ENCODE measurements around the gene PPP6R2.
"Not testable (repeated sequence)": the region's sequence is repeated elsewhere in the genome, so short reads cannot be mapped to it uniquely, and the experiment has no call there.

PPP6R2 gene

DNA sequence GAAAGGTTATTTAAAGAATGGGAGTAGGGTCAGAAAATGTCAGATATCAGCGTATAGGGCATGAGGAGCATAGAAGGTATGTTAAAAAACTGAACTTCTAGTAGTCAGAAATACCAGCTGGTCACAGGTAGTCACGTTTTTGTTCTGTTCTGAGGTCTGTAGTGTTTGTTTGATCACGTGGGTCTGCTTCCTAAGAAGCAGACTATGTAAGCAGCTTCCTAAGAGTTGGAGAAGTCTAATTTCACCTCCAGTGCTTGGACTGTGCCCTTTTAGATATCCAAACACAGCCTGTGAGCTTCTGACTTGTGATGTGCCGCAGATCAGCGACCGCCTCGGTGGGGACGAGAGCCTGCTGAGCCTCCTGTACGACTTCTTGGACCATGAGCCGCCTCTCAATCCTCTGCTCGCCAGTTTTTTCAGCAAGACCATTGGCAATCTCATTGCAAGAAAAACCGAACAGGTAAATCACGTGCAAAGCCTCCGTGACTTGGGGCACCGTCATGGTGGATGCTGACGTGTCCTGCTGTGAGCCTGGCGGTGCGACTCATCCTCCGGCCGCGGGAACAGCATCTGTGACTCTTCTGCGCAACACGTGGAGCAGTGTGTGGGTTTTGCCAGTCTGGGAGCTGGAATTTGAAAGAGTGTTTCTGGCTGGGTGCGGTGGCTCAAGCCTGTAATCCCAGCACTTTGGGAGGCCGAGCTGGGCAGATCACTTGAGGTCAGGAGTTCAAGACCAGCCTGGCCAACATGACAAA, 63.5 kb downstream of the PPP6R2 start:
- no peak for DNase-seq

DNA sequence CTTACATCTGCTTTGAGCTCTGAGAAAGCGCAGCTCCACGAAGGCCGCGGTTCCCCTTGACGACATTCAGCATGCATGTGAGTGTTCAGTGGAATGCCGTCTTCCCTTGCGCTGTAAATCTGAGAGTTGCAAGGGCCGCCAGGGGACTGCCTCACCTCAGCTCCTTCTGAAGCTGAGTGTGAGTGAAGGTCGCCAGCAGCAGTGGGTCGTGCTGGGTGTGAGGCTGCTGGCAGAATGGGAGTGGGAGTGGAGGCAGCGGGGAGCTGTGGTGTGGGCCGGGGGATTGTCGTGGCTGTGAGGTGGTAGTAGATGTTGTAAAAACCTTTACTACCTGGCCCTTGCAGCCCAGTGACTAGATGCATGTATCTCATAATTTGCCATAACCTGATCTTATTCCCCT, 65.2 kb downstream of the PPP6R2 start:
- no peak for DNase-seq

DNA sequence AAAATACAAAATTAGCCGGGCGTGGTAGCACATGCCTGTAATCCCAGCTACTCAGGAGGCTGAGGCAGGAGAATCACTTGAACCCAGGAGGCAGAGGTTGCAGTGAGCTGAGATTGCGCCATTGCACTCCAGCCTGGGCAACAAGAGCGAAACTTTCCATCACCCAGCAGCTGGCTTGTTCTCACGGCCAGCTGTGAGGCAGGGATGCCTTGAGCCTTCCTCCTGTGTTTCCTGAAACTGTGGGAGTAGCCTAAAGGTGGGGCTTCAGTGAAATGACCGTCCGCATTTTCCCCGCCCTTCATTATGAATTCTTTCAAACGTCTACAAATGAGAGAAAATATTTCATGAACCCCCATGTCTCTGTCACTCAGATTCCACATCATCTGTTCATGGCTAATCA, 65.8 kb downstream of the PPP6R2 start:
- not testable (repeated sequence) for DNase-seq

DNA sequence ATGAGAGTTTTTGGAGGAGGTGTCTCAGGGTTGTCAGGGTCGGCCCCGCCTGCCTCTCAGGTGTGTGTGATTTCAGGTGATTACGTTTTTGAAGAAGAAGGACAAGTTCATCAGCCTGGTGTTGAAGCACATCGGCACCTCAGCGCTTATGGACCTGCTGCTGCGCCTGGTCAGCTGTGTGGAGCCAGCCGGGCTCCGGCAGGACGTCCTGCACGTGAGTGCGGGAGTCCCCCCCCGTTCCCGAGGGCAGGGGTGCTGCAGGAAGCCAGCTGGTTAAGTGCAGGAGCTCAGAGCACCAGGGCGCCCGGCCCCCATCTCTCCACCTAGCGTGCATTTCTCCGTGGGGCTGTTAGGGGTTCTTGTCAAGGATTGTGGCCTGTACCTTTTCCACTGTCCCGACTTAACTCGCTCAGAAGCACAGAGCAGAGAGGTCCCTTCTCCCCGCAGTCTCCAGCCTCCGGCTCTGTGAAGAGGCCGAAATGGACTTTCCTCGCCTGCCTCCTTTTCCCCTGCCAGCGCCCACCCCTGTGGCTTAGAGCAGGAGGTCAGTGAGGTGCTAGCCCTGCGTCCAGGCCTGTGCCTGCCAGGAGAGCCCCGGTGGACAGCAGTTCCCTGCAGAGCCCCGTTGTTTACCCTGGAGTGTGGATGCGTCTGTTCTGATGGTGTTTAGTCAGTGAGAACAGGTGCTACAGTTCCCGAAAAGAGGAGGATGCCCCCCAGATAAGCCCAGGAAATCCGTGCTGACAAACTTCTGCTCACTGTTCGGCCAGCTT, 71.5 kb downstream of the PPP6R2 start:
- DNase-seq = no peak

DNA sequence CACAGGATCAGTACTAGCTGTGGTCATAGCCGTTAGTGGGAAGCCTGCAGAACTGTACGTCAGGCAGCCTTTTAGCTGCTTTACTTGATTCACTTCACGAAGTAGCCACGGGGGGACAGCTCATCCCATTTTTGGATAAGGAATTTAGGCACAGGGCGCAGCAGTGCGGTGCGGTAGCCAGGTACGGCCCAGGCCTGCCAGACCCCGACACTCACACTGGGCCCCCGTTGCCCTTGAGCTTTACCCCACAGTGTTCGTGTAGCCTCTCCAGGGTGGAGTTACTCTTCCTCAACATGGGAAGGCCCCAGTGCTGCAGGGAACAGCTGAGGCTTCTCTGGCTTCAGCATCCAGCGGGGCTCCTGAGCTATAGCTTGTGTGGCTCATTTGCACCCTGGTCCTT, 72.3 kb downstream of the PPP6R2 start:
- DNase-seq = no peak

DNA sequence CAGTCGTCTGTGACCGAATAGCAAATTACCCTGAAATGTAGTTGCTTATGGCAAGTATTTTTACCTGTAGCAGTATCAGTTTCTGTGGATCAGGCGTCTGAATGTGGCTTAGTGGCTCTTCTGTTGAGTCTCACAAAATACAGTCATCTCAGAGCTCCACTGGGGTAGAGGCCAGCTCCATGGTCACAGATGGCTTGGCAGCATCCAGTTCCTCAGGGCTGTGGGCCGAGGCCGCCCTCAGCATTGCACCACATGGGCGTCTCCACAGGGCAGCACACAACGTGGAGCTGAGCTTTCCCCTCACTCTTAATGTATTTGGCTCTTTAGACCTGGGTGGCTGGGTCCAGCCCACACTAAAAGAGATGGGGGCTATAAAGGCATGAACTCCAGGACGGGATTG, 73.9 kb downstream of the PPP6R2 start:
- DNase-seq = peak; percentile 16

DNA sequence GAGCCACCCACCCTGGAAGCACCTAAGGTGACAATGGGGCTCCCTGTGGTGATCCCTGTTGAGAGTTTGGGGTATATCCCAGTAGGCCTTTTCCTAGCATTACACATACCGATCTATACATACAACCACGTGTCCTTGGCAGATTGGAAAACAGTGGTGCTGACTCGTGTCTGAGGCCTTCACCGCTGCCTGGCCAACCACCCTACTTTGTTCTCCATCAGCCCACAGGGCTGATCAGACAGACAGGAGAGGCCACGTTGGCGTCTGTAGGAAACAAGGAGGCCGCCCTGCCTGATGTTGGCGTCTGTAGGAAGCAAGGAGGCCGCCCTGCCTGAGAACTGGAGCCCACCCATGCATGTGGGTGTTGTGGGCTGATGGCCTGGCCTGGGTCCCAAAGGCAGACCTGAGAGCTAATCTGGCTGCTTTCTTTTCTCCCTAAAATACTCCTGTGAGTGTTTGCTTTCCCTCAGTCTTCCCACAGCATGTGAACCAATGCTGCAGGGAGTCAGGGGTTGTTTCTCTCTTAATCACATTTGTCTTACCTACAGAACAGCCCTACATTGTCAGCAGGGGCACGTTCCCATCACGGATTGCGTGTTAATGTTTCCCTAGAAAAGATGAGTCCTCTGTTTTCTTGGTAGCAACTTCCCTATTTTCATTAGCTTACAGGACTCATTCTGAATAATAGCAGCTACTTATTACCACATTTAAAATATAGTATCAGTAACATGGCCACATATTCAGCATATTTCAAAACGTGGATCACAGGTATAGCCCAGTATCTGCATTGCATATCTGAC, 74.5 kb downstream of the PPP6R2 start:
- DNase-seq = no peak

DNA sequence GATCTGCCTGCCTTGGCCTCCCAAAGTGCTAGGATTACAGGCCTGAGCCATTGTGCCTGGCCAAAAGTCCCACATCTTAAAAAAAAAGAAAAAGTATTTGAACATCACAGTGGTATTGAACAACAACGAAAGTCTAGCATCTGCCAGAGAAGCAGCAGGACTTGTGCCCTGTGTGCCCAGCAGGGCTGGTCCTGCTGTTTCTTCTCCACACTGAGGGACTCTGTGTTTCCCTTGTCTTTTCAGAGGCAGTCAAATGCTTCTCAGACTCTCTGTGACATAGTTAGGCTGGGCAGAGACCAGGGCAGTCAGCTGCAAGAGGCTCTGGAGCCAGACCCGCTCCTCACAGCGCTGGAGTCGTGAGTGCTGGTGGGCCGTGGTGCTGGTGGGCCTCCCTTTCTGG, 75.5 kb downstream of the PPP6R2 start:
- DNase-seq = peak; percentile 49

DNA sequence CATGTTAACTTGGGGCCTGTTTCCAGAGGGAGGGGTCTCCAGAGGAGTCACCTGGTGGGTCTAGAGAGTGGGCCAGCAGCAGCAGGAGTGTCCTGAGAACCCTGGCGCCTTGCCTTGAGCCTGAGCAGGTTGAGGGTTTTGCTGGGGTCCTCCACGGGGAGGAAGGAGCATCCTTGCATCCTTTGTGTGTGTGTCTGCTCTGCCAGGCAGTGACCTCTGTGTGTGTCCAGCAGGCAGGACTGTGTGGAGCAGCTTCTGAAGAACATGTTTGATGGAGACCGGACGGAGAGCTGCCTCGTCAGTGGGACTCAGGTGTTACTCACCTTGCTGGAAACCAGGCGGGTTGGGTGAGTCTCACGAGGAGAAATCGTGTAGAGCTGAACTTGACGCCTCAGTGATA, 76.0 kb downstream of the PPP6R2 start:
- no peak for DNase-seq

DNA sequence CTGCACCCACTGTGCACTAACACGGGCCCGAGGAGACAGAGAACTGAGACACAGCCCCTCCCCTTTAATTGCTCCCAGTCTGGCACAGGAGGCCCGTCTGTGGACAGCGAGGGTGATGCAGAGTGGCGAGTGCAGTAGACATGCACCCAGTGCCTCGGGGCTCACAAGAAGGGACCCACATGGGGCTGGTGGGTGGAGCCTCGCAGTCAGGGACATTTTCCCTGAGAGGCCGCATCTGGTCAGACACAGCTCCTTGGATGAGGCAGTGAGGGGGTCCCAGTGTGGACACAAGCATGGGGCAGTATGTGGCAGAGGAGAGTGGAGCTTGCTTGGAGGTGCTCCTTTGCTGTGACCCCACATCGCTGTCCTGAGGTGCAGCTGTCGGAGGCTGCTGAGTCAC, 76.9 kb downstream of the PPP6R2 start:
- DNase-seq = no peak

DNA sequence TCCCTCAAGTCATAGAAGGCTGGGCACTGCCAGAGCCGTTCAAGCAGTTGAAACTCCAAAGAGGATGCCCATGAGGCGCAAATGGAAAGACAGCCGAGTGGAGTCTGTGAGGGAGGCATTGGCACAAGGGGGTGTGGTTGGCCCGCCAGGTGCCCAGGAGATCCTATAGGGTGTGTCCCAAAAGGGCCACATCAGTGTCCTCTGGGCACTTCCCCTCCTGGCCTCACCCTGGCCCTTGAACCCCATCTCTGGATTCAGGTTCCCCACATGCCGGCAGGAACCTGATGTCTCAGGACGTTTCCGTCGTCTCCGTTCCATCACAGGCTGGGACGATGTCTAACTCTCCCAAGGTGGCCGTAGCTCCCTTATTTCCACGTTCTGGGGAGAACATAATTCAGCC, 77.5 kb downstream of the PPP6R2 start:
- DNase-seq = no peak

DNA sequence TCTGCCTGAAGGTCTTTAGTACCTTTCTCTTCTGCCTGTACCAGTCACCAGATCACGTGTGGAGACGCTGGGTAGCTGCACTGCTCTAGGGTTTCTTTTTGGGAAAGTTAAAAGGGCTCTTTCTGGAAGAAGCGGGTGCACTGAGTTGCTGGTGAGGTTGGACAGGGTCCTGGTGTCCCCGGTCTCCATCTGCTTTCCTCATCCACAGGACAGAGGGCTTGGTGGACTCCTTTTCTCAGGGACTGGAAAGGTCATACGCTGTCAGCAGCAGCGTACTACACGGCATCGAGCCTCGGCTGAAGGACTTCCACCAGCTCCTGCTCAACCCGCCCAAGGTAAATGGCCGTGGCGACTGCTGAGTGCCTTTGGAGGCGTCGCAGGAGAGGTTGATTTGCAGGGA, 78.9 kb downstream of the PPP6R2 start:
- DNase-seq = no peak

DNA sequence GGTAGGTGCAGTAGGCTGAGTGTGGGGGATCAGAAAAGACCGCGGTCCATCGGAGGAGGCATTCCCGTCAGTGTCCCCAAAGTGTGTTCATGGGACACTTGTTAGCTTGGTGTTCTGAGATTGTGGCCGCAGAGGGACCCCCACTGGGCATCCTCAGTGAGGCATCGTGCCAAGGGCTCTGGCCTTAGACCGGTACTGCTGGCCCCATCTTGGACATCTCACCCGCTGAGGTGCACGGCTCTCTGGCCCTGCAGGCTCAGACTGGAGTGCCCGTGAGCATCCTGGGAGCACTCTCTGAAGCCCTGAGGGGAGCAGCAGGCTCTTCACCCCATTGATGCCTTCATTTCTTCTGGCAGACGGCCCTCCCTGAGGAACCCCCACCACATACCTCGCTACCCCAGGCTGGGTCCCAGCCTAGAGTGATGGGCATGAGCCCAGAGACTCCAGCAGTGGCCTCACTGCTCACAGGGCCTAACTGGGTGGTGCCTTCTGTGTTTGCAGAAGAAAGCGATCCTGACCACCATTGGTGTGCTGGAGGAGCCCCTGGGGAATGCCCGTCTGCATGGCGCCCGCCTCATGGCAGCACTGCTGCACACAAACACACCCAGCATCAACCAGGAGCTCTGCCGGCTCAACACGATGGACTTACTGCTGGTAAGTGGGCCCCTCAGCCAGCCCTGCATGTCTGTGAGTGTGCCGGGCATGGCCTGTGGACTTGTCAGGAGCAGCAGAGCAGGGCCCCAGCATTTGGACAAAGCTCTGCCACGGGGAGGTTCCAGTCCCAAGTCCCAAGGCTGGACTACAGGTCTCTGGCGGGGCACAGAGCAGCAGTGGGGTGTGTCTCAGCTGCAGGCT, 80.1 kb downstream of the PPP6R2 start:
- no peak for DNase-seq

DNA sequence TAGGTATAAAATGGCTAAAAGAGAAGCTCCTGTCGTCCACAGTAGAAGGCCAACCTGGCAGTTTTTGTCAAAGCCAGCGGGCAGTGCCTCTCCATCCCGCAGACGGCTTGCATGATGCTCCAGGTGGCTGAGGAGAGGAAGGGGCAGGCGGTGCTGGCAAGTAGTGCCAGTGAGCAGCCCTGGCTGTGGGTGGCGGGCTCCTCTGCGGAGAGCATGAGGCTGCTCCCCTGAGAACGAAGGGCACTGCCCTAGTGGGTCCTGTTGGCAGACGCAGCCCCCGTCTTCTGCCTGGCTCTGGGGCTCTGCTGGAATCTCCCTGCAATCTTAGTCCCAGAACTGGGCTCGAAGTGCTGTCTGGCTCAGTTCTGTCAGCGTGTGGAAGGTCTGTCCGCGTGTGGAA, 80.8 kb downstream of the PPP6R2 start:
- DNase-seq = no peak

DNA sequence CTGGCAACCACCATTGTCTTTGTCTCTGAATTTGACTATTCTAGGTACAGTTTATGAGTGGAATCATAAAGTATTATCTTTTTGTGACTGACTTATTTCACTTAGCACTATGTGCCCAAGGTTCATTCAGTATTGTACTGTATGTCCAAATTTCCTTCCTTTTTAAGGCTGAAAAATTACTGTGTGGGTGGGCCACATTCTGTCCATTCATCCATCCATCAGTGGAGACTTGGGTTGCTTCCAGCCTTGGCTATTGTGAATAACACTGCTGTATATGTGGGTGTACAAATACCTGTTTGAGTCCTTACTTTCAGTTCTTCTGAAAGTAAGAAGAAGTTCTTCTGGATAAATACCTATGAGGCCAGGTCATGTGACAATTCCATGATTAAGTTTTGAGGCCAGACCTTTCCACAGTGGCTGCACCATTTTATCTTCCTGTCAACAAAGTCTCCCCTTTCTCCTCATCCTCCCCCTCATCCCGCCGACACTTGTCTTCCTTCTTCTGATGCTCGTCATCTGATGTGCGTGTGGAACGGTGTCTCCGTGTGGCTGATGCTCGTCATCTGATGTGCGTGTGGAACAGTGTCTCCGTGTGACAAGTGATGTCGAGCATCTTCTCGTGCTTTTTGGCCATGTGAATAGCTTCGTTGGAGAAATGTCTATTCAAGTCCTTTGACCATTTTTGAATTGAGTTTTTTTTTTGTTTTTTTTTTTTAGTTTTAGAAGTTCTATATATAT, 82.2 kb downstream of the PPP6R2 start:
- no peak for DNase-seq

DNA sequence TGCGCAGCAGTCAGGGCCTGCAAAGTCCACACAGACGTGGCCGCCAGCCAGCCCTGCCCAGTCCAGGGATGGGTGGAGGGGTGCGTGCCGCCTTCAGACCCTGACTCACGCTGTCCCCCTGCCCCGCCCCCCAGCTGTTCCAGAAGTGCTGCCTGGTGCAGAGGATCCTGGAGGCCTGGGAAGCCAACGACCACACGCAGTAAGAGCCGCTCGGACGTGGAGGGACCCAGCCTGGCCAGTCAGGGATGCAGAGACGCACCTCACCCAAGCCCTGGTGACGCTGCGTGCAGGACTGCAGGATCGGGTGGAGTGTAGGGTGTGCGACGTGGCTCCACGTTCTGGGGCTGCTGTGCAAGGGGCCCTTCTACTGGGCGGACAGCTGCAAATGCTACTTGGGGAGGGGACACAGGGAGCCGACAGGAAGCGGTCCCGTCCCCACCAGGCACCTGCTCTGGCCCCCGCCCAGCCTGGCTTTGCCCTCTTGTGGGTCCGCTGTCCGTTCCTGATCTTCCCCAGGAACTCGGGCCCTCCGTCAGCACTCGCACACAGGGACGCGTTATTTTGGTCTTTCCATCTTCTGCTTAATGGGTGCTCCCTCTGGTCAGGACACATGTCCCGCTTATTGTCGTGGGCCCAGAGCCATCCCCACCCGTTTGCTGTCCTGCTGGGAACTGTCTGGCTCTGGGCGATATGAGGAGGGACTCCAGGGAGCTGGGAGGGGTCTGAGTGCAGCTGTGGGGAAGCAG, 89.2 kb downstream of the PPP6R2 start:
- DNase-seq = no peak

DNA sequence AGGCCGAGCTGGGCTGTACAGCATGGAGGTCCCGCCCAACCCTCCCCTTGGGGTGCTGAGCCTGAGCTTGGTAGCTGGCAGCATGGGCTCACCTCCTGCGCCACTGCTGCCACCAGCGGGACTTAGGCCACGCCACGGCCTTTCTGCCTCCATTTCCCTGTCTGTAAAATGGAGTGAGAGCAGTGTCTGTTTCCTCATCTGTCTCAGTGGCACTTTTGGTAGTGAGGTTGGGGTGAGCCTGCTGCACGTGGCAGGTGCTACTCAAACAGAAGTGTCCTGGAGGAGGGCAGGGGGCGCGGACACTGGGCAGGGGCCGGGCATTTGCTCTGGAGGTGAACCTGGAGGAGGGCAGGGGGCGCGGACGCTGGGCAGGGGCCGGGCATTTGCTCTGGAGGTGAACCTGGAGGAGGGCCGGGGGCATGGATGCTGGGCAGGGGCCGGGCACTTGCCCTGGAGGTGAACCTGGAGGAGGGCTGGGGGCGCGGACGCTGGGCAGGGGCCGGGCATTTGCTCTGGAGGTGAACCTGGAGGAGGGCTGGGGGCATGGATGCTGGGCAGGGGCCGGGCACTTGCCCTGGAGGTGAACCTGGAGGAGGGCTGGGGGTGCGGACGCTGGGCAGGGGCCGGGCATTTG, 89.9 kb downstream of the PPP6R2 start:
- not testable (repeated sequence) for DNase-seq

DNA sequence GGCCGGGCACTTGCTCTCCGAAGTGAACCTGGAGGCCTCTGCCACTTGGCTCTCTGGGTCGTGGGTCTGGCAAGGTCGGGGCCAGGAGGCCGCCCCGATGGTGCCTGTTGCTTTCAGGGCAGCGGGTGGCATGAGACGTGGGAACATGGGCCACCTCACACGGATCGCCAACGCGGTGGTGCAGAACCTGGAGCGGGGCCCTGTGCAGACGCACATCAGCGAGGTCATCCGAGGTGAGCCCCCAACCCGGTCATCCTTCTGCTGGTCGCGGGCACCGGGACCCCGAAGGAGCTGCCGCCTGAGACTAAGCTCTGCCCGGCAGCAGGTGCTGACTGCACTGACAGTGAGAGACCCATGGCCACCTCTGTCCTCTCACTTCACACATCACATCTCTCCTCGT, 91.7 kb downstream of the PPP6R2 start:
- DNase-seq = no peak

DNA sequence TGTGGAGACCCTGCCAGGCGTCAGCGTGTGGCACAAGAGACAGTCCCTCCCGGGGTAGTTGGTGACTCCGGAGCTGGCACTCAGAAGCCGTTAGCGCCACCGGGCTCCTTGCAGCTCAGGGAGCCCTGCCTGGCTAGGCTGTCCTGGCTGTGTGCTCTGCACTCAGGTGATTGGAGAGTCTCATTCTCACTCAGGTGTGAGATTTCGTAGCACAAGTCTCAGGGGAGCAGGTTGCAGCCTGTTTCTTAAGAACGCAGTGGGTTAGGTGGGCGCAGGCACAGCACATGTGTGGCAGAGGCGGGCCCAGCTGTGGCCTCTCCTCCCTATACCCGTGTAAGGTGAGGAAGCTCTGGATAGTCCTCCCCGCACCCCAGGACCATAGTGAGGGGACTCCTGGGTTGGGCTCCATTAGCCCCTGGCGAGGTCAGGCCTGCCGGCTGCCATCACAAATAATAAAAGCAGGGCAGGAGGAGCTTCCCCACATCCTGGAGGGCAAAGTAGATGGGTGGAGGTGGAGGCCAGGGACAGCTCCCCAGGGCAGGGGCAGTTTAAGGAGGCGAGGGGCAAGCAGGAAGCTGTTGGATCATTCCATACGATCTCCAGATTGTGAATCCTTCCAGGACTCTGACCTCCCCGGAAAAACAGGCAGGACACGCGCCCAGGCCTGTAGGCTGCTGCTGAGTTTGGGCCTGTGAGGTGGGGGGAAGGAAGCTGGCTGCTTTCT, 92.3 kb downstream of the PPP6R2 start:
- DNase-seq = no peak
